Heart left ventricle (tissue), 16 donors: Measurements from ENCODE around the gene RGPD4. TPM values are rescaled to one million over a fixed set of nuclear protein-coding genes. Genes with fewer than 3 reads are reported as not detected.
"Not testable (repeated sequence)": the region's sequence is repeated elsewhere in the genome, so short reads cannot be mapped to it uniquely, and the experiment has no call there.

ENCODE experiments used
- ATAC-seq, 4 donors: fragments of 200-7000 bp; cut with Tn5 transposase; one replicate each; pipeline ENCODE4 v1.9.1; 2020 to 2022; ENCODE audit warnings: moderate library complexity in 4 of 4, mild to moderate bottlenecking in 3 of 4, moderate number of reproducible peaks in 1 of 4
- DNase-seq, 5 donors: peaks; one replicate each; pipeline ENCODE4 v3.0.0-alpha.2; 2020
- H3K27ac ChIP-seq, 12 donors: fragments of 200-600 bp; sonication (generic) in 4 of 12; one replicate each; pipeline versions ENCODE4 v1.5.0 to v1.8.0; 2016 to 2022; ENCODE audit warnings: mild to moderate bottlenecking in 2 of 12
- H3K27me3 ChIP-seq, 9 donors: fragments of 200-600 bp; sonication (generic) in 2 of 9; one replicate each; pipeline versions ENCODE4 v1.5.1 to v1.8.0; 2016 to 2022; ENCODE audit warnings: mild to moderate bottlenecking in 3 of 9
- H3K36me3 ChIP-seq, 9 donors: fragments of 200-600 bp; sonication (generic) in 2 of 9; one replicate each; pipeline versions ENCODE4 v1.5.0 to v1.8.0; 2018 to 2022; ENCODE audit warnings: mild to moderate bottlenecking in 2 of 9
- H3K4me1 ChIP-seq, 12 donors: fragments of 200-600 bp; sonication (generic) in 4 of 12; one replicate each; pipeline versions ENCODE4 v1.5.0 to v1.8.0; 2016 to 2022; ENCODE audit warnings: mild to moderate bottlenecking in 3 of 12
- H3K4me3 ChIP-seq, 12 donors: fragments of 200-600 bp; sonication (generic) in 4 of 12; one replicate each; pipeline versions ENCODE4 v1.5.0 to v1.8.0; 2017 to 2022; ENCODE audit warnings: mild to moderate bottlenecking in 9 of 12, moderate library complexity in 4 of 12
- H3K9me3 ChIP-seq, 12 donors: fragments of 200-600 bp; sonication (generic) in 4 of 12; one replicate each; pipeline versions ENCODE4 v1.5.0 to v1.8.0; 2016 to 2022; ENCODE audit warnings: mild to moderate bottlenecking in 1 of 12
- CTCF ChIP-seq, 12 donors: fragments of 200-600 bp; sonication (generic) in 4 of 12; IDR thresholded peaks; one replicate each; pipeline versions ENCODE4 v1.5.0 to v1.8.0; 2018 to 2022; ENCODE audit warnings: antibody characterized with exemption in 12 of 12, mild to moderate bottlenecking in 5 of 12
- POLR2A ChIP-seq, 2 donors: fragments of 450-650 bp; IDR thresholded peaks; one replicate each; pipeline ENCODE4 v1.6.1; 2017; ENCODE audit warnings: antibody characterized with exemption in 2 of 2, mild to moderate bottlenecking in 2 of 2, moderate library complexity in 2 of 2
- WGBS, 4 donors: extraction: QIAGEN DNeasy Blood & Tissue Kit in 2 of 4; methylation state at CpG; one replicate each; pipeline versions ENCODE4 v1.1.5 to v1.1.7; 2013 to 2018; 5-methylcytosine and 5-hydroxymethylcytosine counted together
- intact Hi-C, 10 donors: fragments of 100-400 bp; cut with DNase I; formaldehyde crosslinking; loops; one replicate each; pipeline versions ENCODE4 v1.11.1 to v1.14.2; 2022
- polyA plus RNA-seq, 2 donors: library from polyadenylated mRNA; stranded (reverse); fragments of 200-250 nt; gene quantifications; one replicate each; pipeline ENCODE4 v1.2.3, GENCODE V29; 2013
- total RNA-seq, 9 donors: library from RNA; depleted of rRNA in 2 of 9; stranded (reverse); fragments of >200 nt in 2 of 9; fragmentation: NEBNext Ultra II Directional in 3 of 9; extraction: Animal tissue kit (Norgen Biotek cat#: 25700) in 3 of 9; gene quantifications; one replicate each; pipeline versions ENCODE4 v1.1.0 to v1.2.4, GENCODE V29; 2016 to 2023
- donor health status: ischemic (EF 13 %, LVEDD 7.1; RV severe dilation, severe dysfunction).
- donor health status: healthy with polysubstance abuse.
- donor health status: DM: no; HTN: yes; CAD: no.
- donor health status: DM: no; HTN: no; CAD: no.
- donor health status: ischemic (EF 25% LVEDD 6.9; RV normal size, moderate dysfunction).
- donor health status: ischemic (EF 25% LVEDD 5.7; RV mildly dilated, moderate dysfunction).
- donor health status: healthy.
- donor health status: DM: yes; HTN: yes; CAD: no.
- donor health status: ischemic (EF 35%, LVEDD 5.7; RV mildly dilated, moderate dysfunction).
- donor health status: nonischemic (EF 11% LVEDD 7.7; RV severe dilation, severe dysfunction).
- donor health status: DM: yes; HTN: yes; CAD: no.
- donor health status: PGD.
- donor health status: ischemic (EF 29% LVEDD 5.4; RV normal size, mild dysfunction).
- donor health status: nonischemic (EF 23%, LVEDD 6.1; RV moderate dilation, normal function).

The RGPD4 gene
- total and polyA plus RNA-seq, 11 donors: 0.05 to 0.11 TPM; not detected in 9

GRCh38 chr2:107833618-107834017, 6.9 kb downstream of the RGPD4 start:
- ATAC-seq, H3K27me3 ChIP-seq, H3K4me1 ChIP-seq, intact Hi-C loops, H3K36me3 ChIP-seq, DNase-seq, H3K9me3 ChIP-seq, H3K27ac ChIP-seq, H3K4me3 ChIP-seq: not testable (repeated sequence)
- peak in 1 of 12 donors; percentile 14 for TF ChIP-seq CTCF (IDR thresholded peaks at IDR 0.05)
- WGBS, 4 donors: 29 to 45% (median 36%) methylated on average over 7 to 11 of the region's 11 CpGs; no CpG with 5 or more reads in 1 of the 4 donors

- ATAC-seq: peak in 3 of 4 donors; percentile 53 to 84 (median 64)
- H3K27me3 ChIP-seq, H3K4me3 ChIP-seq, H3K27ac ChIP-seq, H3K36me3 ChIP-seq, H3K9me3 ChIP-seq, DNase-seq, intact Hi-C loops, H3K4me1 ChIP-seq: not testable (repeated sequence)
- 86% methylated on average over 1 of the region's 2 CpGs; no CpG with 5 or more reads in 3 of the 4 donors for WGBS, 4 donors
Measured at GRCh38 chr2:107916121-107916520, 89.4 kb downstream of the RGPD4 start.

GRCh38 chr2:107916696-107917370, 90.1 kb downstream of the RGPD4 start:
- 85 to 88% (median 87%) methylated on average over 1 of the region's 1 CpG for WGBS, 4 donors
- ATAC-seq, H3K27ac ChIP-seq, DNase-seq, intact Hi-C loops, H3K27me3 ChIP-seq, H3K36me3 ChIP-seq, H3K4me3 ChIP-seq, H3K9me3 ChIP-seq, H3K4me1 ChIP-seq: not testable (repeated sequence)

- H3K27me3 ChIP-seq: peaks cover 0 to 8% (median 0%) of the 10 kb centered on the region in 9 donors
- DNase-seq (no peak), ATAC-seq (no peak)
- H3K27ac ChIP-seq: no peak overlapping the region
- no peaks in the 10 kb centered on the region for H3K36me3 ChIP-seq
- WGBS, 4 donors: 58 to 70% (median 67%) methylated on average over 3 of the region's 3 CpGs
- TF ChIP-seq POLR2A (IDR thresholded peaks at IDR 0.05) (no peak), CTCF (IDR thresholded peaks at IDR 0.05) (no peak)
- H3K4me3 ChIP-seq: no peak overlapping the region
- H3K9me3 ChIP-seq: no peaks in the 10 kb centered on the region
- no peaks in the 10 kb centered on the region for H3K4me1 ChIP-seq
- intact Hi-C loops: no loop called here
Measured at GRCh38 chr2:107927034-107927534, 100.4 kb downstream of the RGPD4 start.

GRCh38 chr2:107931412-107931811, 104.7 kb downstream of the RGPD4 start:
- DNase-seq: no peak
- Histone ChIP-seq H3K36me3 (no peaks in the 10 kb centered on the region), H3K4me1 (no peaks in the 10 kb centered on the region), H3K27ac (no peak overlapping the region), H3K9me3 (no peaks in the 10 kb centered on the region), H3K27me3 (peaks cover 0 to 23% (median 0%) of the 10 kb centered on the region in 9 donors), H3K4me3 (no peak overlapping the region)
- ATAC-seq: no peak
- TF ChIP-seq POLR2A (IDR thresholded peaks at IDR 0.05) (no peak), CTCF (IDR thresholded peaks at IDR 0.05) (no peak)
- intact Hi-C loops: loop anchor here in 8 of 10 donors (5.0 to 10.0 kb wide), 5 partner anchors 243 to 1297 kb away; no protein-coding TSS in a partner anchor
- 54 to 76% (median 71%) methylated on average over 3 of the region's 3 CpGs for WGBS, 4 donors
